ENCODE measurements around the gene DXO. TPM values are rescaled to one million over a fixed set of nuclear protein-coding genes. Genes with fewer than 3 reads are reported as not detected.

DXO gene
- total RNA-seq, 4 donors from 2014 or later: 14.6 to 19.9 (median 16.4) TPM

DNA sequence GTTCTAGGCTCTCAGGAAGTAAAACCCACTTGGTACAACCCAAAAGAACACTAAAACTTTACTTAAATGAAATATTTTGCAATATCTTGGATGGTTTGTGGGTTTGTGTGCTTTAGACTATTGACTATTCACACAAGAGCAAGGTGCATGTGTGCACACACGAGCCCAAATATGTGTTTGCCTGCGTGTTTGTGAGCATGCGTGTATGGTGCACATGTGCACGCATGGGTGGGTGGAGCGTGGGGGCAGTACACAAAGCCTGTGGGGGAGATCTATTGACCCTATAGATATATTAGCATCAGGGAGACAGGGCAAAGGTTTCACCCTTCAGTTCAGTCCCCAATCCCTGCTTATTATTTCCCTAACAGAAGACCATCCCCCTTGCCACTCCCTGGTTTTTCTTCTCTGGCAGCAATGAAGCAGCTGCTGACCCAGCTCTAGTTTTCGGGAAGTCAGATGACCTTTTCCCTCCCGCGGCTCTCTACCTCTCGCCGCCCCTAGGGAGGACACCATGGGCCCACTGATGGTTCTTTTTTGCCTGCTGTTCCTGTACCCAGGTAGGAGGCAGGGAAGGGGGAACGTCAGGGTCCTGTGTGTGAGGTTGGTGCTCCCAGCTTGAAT, 44.6 kb downstream of the DXO start, which contains the start of gene C2:
Gene C2 (plus strand): TSS at position 476 of the 621 bp plus-strand sequence. CDS start 36 bp downstream, at position 512.
- DNase-seq (ENCODE audit: low spot score in 2 of 2): no peak
- WGBS, 2 donors: 66 to 77% methylated on average over 11 of the region's 11 CpGs
- H3K4me3 ChIP-seq (ENCODE audit: low read depth, poor library complexity, severe bottlenecking): no peak within 1 kb of the TSS
- intact Hi-C loops (cut with DNase I; ENCODE audit: low total_unique reads): no loop called here
- no peak for TF ChIP-seq POLR2A (IDR thresholded peaks at IDR 0.05)
- TF ChIP-seq, protein P1, sequence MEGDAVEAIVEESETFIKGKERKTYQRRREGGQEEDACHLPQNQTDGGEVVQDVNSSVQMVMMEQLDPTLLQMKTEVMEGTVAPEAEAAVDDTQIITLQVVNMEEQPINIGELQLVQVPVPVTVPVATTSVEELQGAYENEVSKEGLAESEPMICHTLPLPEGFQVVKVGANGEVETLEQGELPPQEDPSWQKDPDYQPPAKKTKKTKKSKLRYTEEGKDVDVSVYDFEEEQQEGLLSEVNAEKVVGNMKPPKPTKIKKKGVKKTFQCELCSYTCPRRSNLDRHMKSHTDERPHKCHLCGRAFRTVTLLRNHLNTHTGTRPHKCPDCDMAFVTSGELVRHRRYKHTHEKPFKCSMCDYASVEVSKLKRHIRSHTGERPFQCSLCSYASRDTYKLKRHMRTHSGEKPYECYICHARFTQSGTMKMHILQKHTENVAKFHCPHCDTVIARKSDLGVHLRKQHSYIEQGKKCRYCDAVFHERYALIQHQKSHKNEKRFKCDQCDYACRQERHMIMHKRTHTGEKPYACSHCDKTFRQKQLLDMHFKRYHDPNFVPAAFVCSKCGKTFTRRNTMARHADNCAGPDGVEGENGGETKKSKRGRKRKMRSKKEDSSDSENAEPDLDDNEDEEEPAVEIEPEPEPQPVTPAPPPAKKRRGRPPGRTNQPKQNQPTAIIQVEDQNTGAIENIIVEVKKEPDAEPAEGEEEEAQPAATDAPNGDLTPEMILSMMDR (IDR thresholded peaks at IDR 0.05): no peak

DNA sequence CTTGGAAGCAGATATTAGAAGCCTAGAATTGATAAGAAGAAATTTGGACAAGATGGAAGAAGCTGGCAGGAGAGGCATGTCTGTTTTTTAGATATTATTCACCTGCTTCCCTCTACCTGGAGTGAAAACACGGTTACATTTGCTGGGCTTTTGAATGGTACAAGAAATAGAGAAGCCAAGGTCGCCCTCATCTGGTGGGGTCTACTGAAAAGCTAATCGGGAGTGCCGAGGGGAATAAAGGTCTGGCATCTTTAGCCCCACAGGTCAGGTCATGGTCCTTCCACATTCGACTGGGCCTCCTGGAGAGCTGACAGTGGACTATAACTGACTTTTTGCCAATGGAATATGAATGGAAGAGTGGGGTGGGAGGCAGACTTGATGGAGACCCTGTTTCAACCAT, 49.0 kb downstream of the DXO start:
- TF ChIP-seq POLR2A (IDR thresholded peaks at IDR 0.05): no peak
- TF ChIP-seq, protein P1 (IDR thresholded peaks at IDR 0.05): no peak

DNA sequence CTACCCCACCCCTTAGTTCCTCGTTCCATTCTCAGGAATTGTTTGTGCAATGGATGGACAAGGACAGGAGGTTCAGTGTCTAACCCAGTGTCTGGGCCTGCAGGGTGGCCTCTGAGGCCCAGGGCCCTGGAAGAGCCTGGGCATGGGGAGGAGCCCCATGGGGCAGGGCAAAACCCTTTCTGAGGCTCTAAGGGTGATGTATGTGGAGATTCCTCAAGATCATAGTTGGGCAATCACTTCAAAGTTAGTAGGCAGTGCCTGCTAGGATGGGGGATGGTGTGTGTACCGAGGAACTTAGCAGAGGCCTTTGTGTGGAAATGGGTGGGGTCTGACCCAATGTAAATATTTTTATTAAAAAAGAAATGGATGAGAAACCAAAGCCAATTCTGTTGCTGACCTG, 51.1 kb downstream of the DXO start:
- no peak for DNase-seq (ENCODE audit: low spot score in 2 of 2)
- intact Hi-C loops (cut with DNase I; ENCODE audit: low total_unique reads): no loop called here
- H3K4me3 ChIP-seq (ENCODE audit: low read depth, poor library complexity, severe bottlenecking): no peak overlapping the region
- TF ChIP-seq, protein P1 (IDR thresholded peaks at IDR 0.05): no peak
- TF ChIP-seq POLR2A (IDR thresholded peaks at IDR 0.05): no peak
- WGBS, 2 donors: 74 to 84% methylated on average over 2 of the region's 2 CpGs

More for the DNA sequence above, 49.0 kb downstream of the DXO start:
- WGBS, 2 donors: 16 to 25% methylated on average over 5 of the region's 5 CpGs
- no peak for DNase-seq (ENCODE audit: low spot score in 2 of 2)
- H3K4me3 ChIP-seq (ENCODE audit: low read depth, poor library complexity, severe bottlenecking): no peak overlapping the region
- intact Hi-C loops (cut with DNase I; ENCODE audit: low total_unique reads): no loop called here

MicroRNAs encoded within 50 kb of the gene (microRNA counts, 767-probe panel; counts per million panel counts)
- microRNA hsa-miR-1236: 0 to 358 counts per million in 2 donors

Small RNA genes lying within 50 kb of the gene (microRNA-seq; reads per million reads assigned to microRNA genes)
- 0 reads per million in 2 donors for gene MIR1236 (ENCODE audit: borderline number of aligned reads in 1 of 2, borderline replicate concordance in 2 of 2)

Other genes starting within 250 kb of the DXO start
- 10 to 100 TPM in 1 of 4 donors, 1 to 10 TPM in 3; 6.0 to 10.5 (median 7.9) TPM for gene MPIG6B, start 248.8 kb downstream of the DXO start, total RNA-seq
- gene DDAH2, start 242.8 kb downstream of the DXO start, total RNA-seq: 100 to 1,000 TPM in 3 of 4 donors, 10 to 100 TPM in 1; 65.7 to 124 (median 106) TPM
- gene CLIC1, start 235.6 kb downstream of the DXO start, total RNA-seq: 100 to 1,000 TPM; 293 to 430 (median 393) TPM
- gene MSH5, start 232.1 kb downstream of the DXO start, total RNA-seq: 10 to 100 TPM in 3 of 4 donors, 1 to 10 TPM in 1; 7.8 to 13.8 (median 11.4) TPM
- 10 to 100 TPM; 25.3 to 80.6 (median 55.3) TPM for gene SAPCD1, start 209.5 kb downstream of the DXO start, total RNA-seq
- 1 to 10 TPM in 3 of 4 donors, under 1 TPM in 1; 0.49 to 4.8 (median 1.4) TPM for gene VWA7, start 194.8 kb downstream of the DXO start, total RNA-seq
- gene VARS1, start 176.4 kb downstream of the DXO start, total RNA-seq: 10 to 100 TPM; 39.2 to 53.9 (median 46.9) TPM
- gene LSM2, start 165.2 kb downstream of the DXO start, total RNA-seq: 10 to 100 TPM; 24.7 to 34.5 (median 28.7) TPM
- 1 to 10 TPM; 1.3 to 2.3 (median 1.8) TPM for gene HSPA1L, start 156.9 kb downstream of the DXO start, total RNA-seq
- gene HSPA1A, start 156.6 kb downstream of the DXO start, total RNA-seq: 100 to 1,000 TPM; 237 to 342 (median 321) TPM
- gene HSPA1B, start 144.4 kb downstream of the DXO start, total RNA-seq: 100 to 1,000 TPM; 378 to 549 (median 420) TPM
- gene NEU1, start 109.3 kb downstream of the DXO start, total RNA-seq: 10 to 100 TPM; 29.1 to 47.6 (median 39.6) TPM
- gene SLC44A4, start 93.1 kb downstream of the DXO start, total RNA-seq: 1 to 10 TPM; 1.6 to 5.2 (median 3.2) TPM
- gene EHMT2, start 74.4 kb downstream of the DXO start, total RNA-seq: 10 to 100 TPM; 25.5 to 39.3 (median 33.6) TPM
- gene ZBTB12, start 70.1 kb downstream of the DXO start, total RNA-seq: 1 to 10 TPM in 1 of 4 donors, under 1 TPM in 3; 0.25 to 1.6 (median 0.77) TPM
- gene C2, start 44.4 kb downstream of the DXO start, total RNA-seq: 1 to 10 TPM; 4.9 to 7.7 (median 6.7) TPM
- 10 to 100 TPM in 1 of 4 donors, 1 to 10 TPM in 3; 1.4 to 13.1 (median 4.5) TPM for gene CFB, start 26.0 kb downstream of the DXO start, total RNA-seq
- 10 to 100 TPM; 53.2 to 88.2 (median 83.4) TPM for gene NELFE, start 13.2 kb downstream of the DXO start, total RNA-seq
- gene SKIC2, start 13.0 kb downstream of the DXO start, total RNA-seq: 10 to 100 TPM; 23.3 to 57.8 (median 32.3) TPM
- 10 to 100 TPM in 1 of 4 donors, 1 to 10 TPM in 3; 5.6 to 10.4 (median 7.4) TPM for gene C4A, start 9.9 kb upstream of the DXO start, total RNA-seq
- 10 to 100 TPM in 1 of 4 donors, 1 to 10 TPM in 3; 4.5 to 12.1 (median 6.3) TPM for gene C4B, start 42.7 kb upstream of the DXO start, total RNA-seq
- 1 to 10 TPM in 1 of 4 donors, under 1 TPM in 2, not detected in 1; 0.27 to 3.9 (median 0.88) TPM for gene CYP21A2, start 66.3 kb upstream of the DXO start, total RNA-seq
- 100 to 1,000 TPM in 1 of 4 donors, 10 to 100 TPM in 3; 24.9 to 155 (median 46.3) TPM for gene TNXB, start 137.2 kb upstream of the DXO start, total RNA-seq
- gene ATF6B, start 156.1 kb upstream of the DXO start, total RNA-seq: 100 to 1,000 TPM in 1 of 4 donors, 10 to 100 TPM in 3; 46.8 to 102 (median 54.1) TPM
- gene FKBPL, start 158.2 kb upstream of the DXO start, total RNA-seq: 10 to 100 TPM in 1 of 4 donors, 1 to 10 TPM in 3; 5.8 to 12.5 (median 8.0) TPM
- 1 to 10 TPM in 2 of 4 donors, under 1 TPM in 2; 0.56 to 2.6 (median 0.94) TPM for gene PRRT1, start 179.8 kb upstream of the DXO start, total RNA-seq
- gene PPT2, start 182.0 kb upstream of the DXO start, total RNA-seq: 100 to 1,000 TPM in 1 of 4 donors, 10 to 100 TPM in 3; 36.6 to 220 (median 56.9) TPM
- 10 to 100 TPM; 12.5 to 40.8 (median 18.6) TPM for gene EGFL8, start 192.5 kb upstream of the DXO start, total RNA-seq
- gene AGPAT1, start 203.9 kb upstream of the DXO start, total RNA-seq: 10 to 100 TPM; 18.8 to 53.2 (median 28.0) TPM
- 10 to 100 TPM; 52.4 to 75.3 (median 56.8) TPM for gene RNF5, start 206.3 kb upstream of the DXO start, total RNA-seq
- gene AGER, start 212.1 kb upstream of the DXO start, total RNA-seq: 1 to 10 TPM in 3 of 4 donors, under 1 TPM in 1; 0.56 to 4.1 (median 2.3) TPM
- gene PBX2, start 218.1 kb upstream of the DXO start, total RNA-seq: 10 to 100 TPM; 49.2 to 63.9 (median 55.8) TPM
- 1 to 10 TPM in 3 of 4 donors, under 1 TPM in 1; 0.69 to 7.5 (median 4.3) TPM for gene GPSM3, start 220.5 kb upstream of the DXO start, total RNA-seq

All from lower leg skin (tissue), 4 donors.